Measurements from ENCODE around the gene DENND5B.

DNA sequence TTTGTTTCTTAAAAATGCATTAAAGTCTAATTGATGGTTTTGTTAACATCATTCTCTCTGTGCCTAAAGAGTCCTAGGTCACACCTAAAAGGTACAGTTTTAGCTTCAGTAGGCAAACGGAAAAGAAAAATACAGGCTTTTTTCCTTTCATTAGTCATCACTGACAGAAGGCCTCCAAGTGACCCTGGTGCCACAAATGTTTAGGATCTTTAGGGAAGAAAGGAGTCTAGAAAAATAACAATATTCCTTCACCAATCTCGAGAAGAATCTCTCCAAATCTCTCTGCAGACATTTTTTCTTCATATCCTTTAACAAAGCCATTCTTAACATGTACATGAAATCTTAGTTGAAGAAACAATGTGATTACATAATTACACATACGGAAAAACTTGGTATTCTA, 2.0 kb downstream of the DENND5B start:
- TF ChIP-seq CTCF (conservative IDR thresholded peaks at IDR 0.05) (no peak), EZH2 (IDR thresholded peaks at IDR 0.05; ENCODE audit: low read depth) (no peak)
